Skeletal muscle tissue (tissue), 1 donor: Measurements from ENCODE around the gene KCTD19. TPM values are rescaled to one million over a fixed set of nuclear protein-coding genes. Genes with fewer than 3 reads are reported as not detected.

Experiments used
- total RNA-seq: library from RNA; depleted of rRNA; stranded (reverse); fragments of >200 nt; gene quantifications from one replicate; pipeline ENCODE4 v1.2.3, GENCODE V29; 2014

Gene KCTD19
- total RNA-seq, 1 donor from 2014 or later = not detected

Other genes starting within 250 kb of the KCTD19 start
- 17.7 TPM for gene PHAF1, start 216.8 kb downstream of the KCTD19 start, total RNA-seq
- 7.8 TPM for gene B3GNT9, start 175.7 kb downstream of the KCTD19 start, total RNA-seq
- gene TRADD, start 166.8 kb downstream of the KCTD19 start, total RNA-seq = 6.3 TPM
- 1.6 TPM for gene FBXL8, start 166.8 kb downstream of the KCTD19 start, total RNA-seq
- gene HSF4, start 162.0 kb downstream of the KCTD19 start, total RNA-seq = 3.7 TPM
- 11.0 TPM for gene NOL3, start 156.2 kb downstream of the KCTD19 start, total RNA-seq
- gene MATCAP1, start 142.8 kb downstream of the KCTD19 start, total RNA-seq = 5.2 TPM
- gene EXOC3L1, start 136.6 kb downstream of the KCTD19 start, total RNA-seq = 5.2 TPM
- 32.4 TPM for gene E2F4, start 134.6 kb downstream of the KCTD19 start, total RNA-seq
- gene ELMO3, start 127.6 kb downstream of the KCTD19 start, total RNA-seq = not detected
- gene TMEM208, start 99.6 kb downstream of the KCTD19 start, total RNA-seq = 24.5 TPM
- gene FHOD1, start 79.3 kb downstream of the KCTD19 start, total RNA-seq = 5.2 TPM
- not detected for gene SLC9A5, start 77.8 kb downstream of the KCTD19 start, total RNA-seq
- 7.3 TPM for gene PLEKHG4, start 47.2 kb downstream of the KCTD19 start, total RNA-seq
- not detected for gene LRRC36, start 74 bp upstream of the KCTD19 start, total RNA-seq
- gene TPPP3, start 66.8 kb upstream of the KCTD19 start, total RNA-seq = 135 TPM
- gene ZDHHC1, start 89.7 kb upstream of the KCTD19 start, total RNA-seq = 11.5 TPM
- gene HSD11B2, start 104.4 kb upstream of the KCTD19 start, total RNA-seq = 2.6 TPM
- gene ATP6V0D1, start 154.4 kb upstream of the KCTD19 start, total RNA-seq = 46.4 TPM
- not detected for gene AGRP, start 156.8 kb upstream of the KCTD19 start, total RNA-seq
- 30.8 TPM for gene RIPOR1, start 202.1 kb upstream of the KCTD19 start, total RNA-seq
- gene CTCF, start 235.8 kb upstream of the KCTD19 start, total RNA-seq = 31.3 TPM